OCI-LY7 (cell line): ENCODE measurements around the gene ATXN1.

Experiments used
- EZH2phosphoT487 ChIP-seq: fragments of 200-600 bp; sonication (generic); IDR thresholded peaks from 2 replicates; pipeline ENCODE4 v1.6.1; 2018; ENCODE audit warnings: low read depth, borderline replicate concordance, mild to moderate bottlenecking, mixed run types, antibody characterized with exemption, low read length, moderate library complexity, mixed read lengths
- TF ChIP-seq, protein P1 (sequence below): fragments of 200-600 bp; sonication (generic); conservative IDR thresholded peaks from 2 replicates; pipeline ENCODE4 v1.5.1; 2014; ENCODE audit warnings: mild to moderate bottlenecking, antibody characterized with exemption, low read length, moderate library complexity, mixed read lengths

- TF ChIP-seq, protein P1, sequence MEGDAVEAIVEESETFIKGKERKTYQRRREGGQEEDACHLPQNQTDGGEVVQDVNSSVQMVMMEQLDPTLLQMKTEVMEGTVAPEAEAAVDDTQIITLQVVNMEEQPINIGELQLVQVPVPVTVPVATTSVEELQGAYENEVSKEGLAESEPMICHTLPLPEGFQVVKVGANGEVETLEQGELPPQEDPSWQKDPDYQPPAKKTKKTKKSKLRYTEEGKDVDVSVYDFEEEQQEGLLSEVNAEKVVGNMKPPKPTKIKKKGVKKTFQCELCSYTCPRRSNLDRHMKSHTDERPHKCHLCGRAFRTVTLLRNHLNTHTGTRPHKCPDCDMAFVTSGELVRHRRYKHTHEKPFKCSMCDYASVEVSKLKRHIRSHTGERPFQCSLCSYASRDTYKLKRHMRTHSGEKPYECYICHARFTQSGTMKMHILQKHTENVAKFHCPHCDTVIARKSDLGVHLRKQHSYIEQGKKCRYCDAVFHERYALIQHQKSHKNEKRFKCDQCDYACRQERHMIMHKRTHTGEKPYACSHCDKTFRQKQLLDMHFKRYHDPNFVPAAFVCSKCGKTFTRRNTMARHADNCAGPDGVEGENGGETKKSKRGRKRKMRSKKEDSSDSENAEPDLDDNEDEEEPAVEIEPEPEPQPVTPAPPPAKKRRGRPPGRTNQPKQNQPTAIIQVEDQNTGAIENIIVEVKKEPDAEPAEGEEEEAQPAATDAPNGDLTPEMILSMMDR, result no peak
- TF ChIP-seq EZH2phosphoT487, result no peak
Observed at GRCh38 chr6:16555550-16555949, 205.7 kb downstream of the ATXN1 start.
